ENCODE measurements around the gene IL32.

DNA sequence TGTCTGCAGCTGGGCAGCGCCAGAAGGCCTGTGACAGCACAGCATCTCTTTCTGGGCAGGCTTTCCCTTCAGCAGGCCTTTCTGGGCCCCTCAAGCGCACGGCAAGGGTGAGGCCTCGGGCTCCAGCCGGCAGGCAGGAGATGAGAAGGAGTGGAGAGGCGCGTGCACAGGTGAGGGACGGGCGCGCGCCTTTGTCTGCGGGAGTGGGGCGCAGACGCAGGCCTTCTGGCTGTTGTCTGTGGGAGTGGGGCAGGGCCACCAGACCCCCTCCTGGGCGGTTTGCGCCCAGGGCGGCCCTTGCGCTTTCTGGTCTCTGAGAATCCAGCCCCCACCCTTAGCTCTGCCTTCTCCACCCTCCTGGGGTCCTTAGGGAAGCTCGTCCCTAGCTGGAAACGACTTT lies 53.4 kb downstream of the IL32 start:
- TF ChIP-seq EP300 (IDR thresholded peaks at IDR 0.05): no peak
- TF ChIP-seq, protein P1, sequence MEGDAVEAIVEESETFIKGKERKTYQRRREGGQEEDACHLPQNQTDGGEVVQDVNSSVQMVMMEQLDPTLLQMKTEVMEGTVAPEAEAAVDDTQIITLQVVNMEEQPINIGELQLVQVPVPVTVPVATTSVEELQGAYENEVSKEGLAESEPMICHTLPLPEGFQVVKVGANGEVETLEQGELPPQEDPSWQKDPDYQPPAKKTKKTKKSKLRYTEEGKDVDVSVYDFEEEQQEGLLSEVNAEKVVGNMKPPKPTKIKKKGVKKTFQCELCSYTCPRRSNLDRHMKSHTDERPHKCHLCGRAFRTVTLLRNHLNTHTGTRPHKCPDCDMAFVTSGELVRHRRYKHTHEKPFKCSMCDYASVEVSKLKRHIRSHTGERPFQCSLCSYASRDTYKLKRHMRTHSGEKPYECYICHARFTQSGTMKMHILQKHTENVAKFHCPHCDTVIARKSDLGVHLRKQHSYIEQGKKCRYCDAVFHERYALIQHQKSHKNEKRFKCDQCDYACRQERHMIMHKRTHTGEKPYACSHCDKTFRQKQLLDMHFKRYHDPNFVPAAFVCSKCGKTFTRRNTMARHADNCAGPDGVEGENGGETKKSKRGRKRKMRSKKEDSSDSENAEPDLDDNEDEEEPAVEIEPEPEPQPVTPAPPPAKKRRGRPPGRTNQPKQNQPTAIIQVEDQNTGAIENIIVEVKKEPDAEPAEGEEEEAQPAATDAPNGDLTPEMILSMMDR (IDR thresholded peaks at IDR 0.05): no peak
